Measurements from ENCODE around the gene ANKRD36C.
"Not testable (repeated sequence)": the region's sequence is repeated elsewhere in the genome, so short reads cannot be mapped to it uniquely, and the experiment has no call there.

DNA sequence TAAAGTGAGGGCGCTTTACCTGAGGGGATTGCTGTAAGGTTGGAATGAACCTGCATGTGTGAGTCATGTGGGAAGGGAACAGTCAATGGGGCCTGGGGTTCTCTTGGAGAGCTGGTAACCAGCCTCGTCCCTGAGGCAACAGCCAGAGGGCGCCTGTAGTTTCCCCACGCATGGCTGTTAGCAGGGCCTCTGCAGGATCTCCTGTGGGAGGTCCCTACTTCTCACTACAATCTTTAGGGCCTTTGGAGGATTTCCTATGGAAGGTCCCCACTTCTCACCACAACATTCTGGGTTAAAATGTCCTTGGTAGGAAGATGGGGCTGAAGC, 19.5 kb upstream of the ANKRD36C start:
- TF ChIP-seq EZH2 (IDR thresholded peaks at IDR 0.05; ENCODE audit: borderline replicate concordance, insufficient read depth, low read depth, low read length, poor library complexity, severe bottlenecking), result not testable (repeated sequence)
- TF ChIP-seq, protein P1, sequence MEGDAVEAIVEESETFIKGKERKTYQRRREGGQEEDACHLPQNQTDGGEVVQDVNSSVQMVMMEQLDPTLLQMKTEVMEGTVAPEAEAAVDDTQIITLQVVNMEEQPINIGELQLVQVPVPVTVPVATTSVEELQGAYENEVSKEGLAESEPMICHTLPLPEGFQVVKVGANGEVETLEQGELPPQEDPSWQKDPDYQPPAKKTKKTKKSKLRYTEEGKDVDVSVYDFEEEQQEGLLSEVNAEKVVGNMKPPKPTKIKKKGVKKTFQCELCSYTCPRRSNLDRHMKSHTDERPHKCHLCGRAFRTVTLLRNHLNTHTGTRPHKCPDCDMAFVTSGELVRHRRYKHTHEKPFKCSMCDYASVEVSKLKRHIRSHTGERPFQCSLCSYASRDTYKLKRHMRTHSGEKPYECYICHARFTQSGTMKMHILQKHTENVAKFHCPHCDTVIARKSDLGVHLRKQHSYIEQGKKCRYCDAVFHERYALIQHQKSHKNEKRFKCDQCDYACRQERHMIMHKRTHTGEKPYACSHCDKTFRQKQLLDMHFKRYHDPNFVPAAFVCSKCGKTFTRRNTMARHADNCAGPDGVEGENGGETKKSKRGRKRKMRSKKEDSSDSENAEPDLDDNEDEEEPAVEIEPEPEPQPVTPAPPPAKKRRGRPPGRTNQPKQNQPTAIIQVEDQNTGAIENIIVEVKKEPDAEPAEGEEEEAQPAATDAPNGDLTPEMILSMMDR (IDR thresholded peaks at IDR 0.05), result not testable (repeated sequence)
